Measurements from ENCODE around the gene FTO.

The FTO gene

GRCh38 chr16:54099627-54100026, 395.7 kb downstream of the FTO start:
- no peak for DNase-seq

DNA sequence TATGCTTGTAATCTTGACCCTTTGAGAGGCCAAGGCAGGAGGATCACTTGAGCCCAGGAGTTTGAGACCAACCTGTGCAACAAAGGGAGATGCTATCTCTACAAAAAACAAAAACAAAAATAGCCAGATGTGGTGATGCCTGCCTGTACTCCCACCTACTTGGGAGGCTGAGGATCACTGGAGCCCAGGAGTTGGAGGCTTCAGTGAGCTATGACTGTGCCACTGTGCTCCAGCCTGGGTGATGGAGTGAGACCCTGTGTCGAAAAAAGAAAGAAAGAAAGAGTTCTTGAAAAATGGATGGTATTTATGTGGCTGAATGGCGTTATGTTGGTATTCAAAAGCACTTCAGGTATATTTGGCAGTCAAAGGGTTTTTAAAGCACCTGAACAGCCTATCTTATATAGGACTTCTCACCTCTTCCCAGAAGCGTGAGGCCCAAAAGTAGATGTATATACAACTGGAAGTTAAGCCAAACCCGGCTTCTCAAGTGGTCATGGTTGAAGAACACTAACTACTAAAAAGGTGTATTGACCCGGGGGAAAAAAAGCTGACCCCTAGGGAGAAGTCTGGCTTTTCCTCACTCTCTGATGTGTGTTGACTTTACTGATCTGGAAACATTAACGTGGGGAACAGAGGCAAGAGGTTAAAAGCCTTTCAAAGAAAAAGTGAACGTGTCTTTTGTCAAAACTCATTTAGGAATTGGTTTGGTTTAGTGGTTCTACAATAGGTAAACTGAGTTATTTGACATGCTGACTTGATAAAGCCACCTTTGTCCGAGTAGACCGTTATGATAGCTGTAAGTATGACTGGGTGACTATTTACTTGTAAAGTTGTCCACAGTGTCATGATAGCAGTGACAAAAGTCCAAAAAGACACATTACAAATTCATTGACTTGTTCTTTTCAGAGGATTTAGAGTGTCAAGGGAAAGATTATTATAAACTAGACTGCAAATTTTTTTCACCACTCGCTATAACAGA, 399.2 kb downstream of the FTO start:
- peak; percentile 25 for DNase-seq

GRCh38 chr16:54106057-54106456, 402.1 kb downstream of the FTO start:
- no peak for DNase-seq

DNA sequence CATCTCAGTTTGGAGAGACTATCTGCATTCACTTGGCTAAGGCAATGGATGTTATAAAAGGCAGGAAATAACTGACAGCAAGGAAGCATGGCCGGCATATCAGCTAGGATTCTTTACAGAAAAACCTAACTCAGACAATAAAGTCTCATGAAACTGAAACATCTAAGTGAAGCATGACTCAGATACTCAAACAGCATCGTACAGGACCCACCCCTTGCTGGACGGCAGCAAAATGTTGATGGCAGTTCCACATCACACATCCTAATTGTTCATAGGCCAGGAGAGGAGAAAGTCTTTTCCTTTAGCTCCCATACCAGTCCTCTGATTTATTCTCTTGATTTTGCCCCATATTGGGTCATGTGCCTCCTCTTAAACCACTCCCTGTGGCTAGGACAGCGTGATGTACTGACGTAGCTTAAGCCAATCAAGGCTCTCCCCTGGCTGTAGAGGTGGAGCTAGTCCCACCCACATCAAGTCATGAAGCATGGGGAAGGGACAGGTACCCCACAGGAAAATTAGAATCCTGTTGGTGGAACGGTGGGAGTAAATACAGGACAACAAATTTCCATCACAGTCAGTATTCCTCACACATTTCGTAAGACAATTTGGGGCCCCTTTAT, 403.7 kb downstream of the FTO start:
- no peak for DNase-seq

DNA sequence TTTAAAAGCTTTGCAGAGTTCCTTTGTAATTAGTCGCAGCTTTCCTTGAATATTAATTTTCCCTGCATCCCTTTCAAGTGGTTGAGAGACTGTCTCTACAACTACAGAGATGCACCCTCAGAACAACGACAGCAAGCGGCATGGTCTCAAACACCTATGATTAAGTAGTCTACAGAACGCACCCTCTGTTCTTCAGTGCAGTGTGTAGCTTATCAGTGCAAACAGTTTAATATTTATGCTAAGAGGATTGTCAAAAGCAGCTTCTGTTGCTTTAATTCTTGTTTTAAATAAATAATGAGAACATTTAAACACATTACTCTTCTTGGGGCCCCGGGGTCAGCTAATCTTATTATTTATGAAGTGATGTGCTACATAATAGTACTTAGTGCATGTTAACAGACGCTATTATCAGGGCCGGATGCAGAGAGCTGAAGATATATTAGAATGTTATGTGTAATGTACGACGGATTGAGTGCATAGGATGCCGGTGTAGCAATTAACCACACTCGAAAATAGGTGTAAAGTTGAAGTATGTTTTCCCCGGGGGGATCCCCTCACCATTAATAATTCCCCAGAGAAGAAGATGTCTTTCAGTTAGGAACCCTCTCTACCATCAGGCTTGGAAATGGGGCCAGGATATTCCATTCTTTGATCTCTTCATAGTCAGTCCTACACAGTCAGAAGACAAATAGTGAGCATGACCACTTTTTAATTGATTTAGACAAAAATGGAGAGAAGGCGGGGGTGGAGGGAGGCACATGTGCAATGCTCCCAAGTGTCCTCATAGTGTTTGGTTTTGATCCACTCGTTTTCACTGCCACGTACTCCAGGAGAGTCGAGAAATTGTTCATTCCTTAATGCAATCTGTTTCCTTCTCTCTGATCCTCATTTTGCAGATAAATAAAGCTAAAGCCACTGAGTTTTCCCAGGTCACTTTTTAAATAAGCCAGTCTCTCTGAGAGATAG, 406.3 kb downstream of the FTO start:
- DNase-seq: no peak

- DNase-seq: no peak
Observed at GRCh38 chr16:54112451-54113206, 408.7 kb downstream of the FTO start.

GRCh38 chr16:54115558-54115957, 411.6 kb downstream of the FTO start:
- no peak for DNase-seq

GRCh38 chr16:54116124-54116655, 412.2 kb downstream of the FTO start:
- no peak for DNase-seq

DNA sequence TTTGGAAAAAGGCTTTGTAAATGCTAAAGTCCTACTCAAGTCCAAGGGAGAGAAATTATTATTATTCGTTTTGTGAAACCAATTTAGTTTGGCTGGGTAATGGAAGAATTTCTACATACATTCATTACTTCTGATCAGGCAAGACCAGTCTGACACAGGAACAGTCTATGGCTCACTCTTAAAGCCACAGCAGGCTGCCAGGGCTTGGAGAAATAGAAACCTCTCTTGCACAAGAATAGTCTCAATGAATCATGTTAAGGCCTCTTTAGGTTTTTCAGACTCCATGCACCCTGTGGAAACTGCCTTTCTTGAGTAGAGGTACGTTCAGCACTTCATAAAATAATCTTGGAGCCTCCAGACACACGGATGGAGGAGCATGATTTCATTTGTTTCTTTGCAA, 414.9 kb downstream of the FTO start:
- no peak for DNase-seq

DNA sequence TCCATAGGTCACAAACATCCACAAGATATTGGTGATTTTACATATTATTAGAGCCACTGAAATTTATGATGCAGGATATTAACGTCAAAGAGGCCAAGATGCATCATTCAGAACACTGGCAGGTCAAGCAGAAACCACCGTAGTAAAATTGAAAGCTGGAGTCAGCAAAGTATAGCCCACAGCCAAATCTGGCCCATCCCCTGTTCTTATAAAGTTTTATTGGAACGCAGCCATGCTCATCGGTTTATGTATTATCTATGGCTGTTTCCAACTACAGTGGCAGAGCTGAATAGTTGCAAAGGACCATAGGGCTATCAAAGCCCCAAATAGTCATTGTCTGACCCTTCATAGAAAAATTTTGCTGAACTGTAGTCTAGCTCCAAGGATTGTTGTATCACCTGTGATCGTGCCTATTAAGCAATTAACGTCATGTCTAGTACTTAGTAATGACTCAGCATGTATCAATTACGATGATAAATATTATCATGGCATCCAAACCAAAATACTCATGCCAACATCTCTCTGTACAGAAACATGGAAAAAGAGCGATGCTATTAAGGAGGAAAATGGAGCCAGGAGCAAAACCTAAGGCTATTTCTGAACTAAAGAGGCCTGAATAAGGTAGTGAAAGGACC, 417.0 kb downstream of the FTO start:
- no peak for DNase-seq

DNA sequence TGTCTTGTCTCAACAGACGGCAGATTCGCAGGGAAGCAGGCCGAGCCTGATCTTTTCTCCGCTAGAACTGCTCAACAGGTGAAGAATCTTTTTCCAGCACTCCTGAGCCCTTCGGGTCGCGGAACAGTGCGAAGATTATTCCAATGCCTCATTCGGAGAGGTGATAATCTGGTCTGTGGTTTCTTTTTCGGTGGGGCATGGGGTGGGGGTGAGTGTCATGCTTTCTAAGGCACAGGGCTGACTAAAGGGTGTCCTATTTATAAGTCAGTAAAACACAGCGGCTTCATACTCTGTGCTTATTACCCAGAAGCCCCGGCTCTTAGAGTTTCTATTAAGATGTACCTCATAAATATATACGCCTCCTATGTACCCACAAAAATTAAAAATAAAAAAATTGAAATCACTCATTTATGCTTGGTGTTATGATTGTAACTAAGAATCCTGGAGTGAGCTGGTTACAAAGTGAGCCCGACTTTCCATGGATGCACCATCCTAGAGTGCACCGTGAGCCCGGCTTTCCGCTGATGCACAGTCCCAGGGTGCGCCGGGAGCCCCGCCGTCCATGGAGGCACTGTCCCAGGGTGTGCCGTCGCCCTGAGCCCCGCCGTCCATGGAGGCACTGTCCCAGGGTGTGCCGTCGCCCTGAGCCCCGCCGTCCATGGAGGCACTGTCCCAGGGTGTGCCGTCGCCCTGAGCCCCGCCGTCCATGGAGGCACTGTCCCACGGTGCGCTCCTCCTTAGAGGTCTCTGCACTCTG, 417.8 kb downstream of the FTO start:
- DNase-seq: no peak

- no peak for DNase-seq
Observed at GRCh38 chr16:54123766-54124165, 419.8 kb downstream of the FTO start.

DNA sequence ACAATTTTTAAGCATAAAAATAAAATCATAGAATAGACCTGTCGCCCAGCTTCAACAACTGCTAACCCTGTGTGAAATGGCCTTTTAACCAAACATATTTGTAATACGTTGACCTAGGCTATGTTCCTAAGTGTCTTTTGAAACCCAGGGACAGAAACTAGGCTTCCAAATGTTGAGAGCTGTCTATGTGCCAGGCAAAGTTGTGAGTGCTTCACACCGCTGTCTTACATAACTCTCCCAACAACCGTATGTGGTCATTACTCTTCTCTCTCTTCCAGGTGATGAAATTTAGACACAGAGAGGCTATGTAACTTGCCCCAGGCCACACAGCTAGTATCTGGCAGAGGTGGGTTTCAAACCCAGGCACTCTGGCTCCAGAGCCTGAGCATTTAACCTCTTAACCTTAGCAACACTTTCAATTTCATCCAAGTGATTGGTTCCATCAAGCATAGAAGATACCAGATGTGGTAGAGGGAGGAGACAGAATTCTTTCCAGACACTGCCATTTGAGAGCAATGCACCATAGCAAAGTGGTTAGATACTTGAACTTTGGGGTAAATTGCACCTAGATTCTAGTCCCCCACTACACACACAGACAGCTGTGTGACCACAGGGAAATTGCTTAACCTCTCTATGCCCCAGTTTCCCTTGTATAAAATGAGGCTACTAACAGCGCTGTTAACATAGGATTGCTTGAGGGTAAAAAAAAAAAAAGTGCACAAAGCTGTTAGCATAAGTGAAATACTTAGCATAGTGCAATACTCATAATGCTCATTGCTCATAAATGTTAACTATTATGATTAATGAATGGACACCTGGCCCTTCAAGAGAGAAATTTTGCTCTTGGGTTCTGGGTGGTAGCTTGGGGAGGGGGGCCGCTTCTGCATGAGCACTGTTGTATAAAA, 422.0 kb downstream of the FTO start:
- no peak for DNase-seq

DNA sequence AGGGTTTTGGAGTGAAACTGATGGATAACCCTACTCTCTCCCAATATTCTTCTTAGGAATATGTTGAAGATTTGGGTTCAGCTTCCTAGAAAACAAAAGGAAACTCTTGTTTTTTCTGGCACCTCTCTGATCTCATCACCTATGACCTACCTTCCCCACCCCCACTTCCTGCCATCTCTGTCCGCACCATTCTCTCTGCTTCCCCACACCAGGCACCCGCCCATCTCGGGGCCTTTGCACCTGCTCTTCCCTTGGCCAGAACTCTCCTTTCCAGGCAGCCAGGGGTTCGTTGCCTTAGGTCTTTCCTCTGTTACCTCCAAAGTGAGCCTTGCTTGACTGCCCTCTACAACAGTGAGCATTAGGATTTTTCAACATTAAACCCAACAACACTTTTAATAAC, 423.0 kb downstream of the FTO start:
- DNase-seq: no peak

- no peak for DNase-seq
Observed at GRCh38 chr16:54128629-54129234, 424.8 kb downstream of the FTO start.

DNA sequence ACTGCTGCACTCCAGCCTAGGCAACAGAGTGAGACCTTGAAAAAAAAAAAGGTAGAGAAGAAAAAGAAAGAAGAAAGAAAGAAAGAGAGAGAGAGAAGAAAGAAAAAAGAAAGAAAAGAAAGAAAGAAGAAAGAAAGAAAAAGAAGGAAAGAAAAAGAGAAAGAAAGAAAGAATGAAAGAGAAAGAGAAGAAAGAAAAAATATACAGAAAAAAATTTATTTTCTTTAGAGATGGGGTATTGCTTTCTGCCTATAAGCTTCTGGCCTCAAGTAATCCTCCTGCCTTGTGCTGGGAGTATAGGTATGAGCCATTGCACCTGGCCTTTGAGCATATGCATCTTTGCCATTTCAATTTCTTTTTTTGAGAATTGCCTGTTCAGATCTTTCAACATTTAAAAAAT, 425.9 kb downstream of the FTO start:
- no peak for DNase-seq

GRCh38 chr16:54135361-54136275, 431.7 kb downstream of the FTO start:
- DNase-seq: no peak

GRCh38 chr16:54136276-54136625, 432.3 kb downstream of the FTO start:
- DNase-seq: no peak

Measured in DMS79 (cell line).